ENCODE measurements around the gene PANK1. TPM values are rescaled to one million over a fixed set of nuclear protein-coding genes. Genes with fewer than 3 reads are reported as not detected.

Gene PANK1
- total RNA-seq, 1 experiment from 2014 or later = 33.2 TPM

DNA sequence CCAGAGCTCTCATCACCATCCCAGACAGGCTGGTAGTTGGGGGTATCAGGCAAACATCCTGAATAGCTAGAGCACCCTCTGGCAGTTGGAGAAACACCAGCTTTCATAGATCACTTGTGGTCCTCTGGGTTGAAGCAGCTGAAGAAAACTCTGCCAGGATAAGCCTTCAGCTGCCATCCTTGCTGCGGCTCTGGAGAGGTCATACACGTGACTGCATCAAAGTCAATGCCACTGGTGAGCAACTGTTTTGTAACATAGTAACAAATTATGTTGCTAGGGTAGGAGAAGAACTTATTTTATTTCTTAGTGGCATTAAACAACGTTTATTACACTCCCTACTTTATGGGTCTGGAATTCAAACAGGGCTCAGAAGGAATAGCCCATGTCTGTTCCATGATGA, 19.2 kb upstream of the PANK1 start:
- H4K20me1 ChIP-seq (ENCODE audit: control insufficient read depth, insufficient read depth, insufficient read length) = no peaks in the 10 kb centered on the region
- no peak overlapping the region for H2BK20ac ChIP-seq (ENCODE audit: low read depth, low read length, poor library complexity, severe bottlenecking)
- H2BK12ac ChIP-seq (ENCODE audit: insufficient read length, low read depth, low read length) = no peak overlapping the region
- no peak overlapping the region for H3K4me2 ChIP-seq (ENCODE audit: insufficient read depth, insufficient read length, low read length)
- H2AK5ac ChIP-seq (ENCODE audit: insufficient read length, low read length) = no peak overlapping the region
- H3K23me2 ChIP-seq (ENCODE audit: insufficient read length, low read depth, low read length, poor library complexity, severe bottlenecking) = no peaks in the 10 kb centered on the region
- TF ChIP-seq, protein P1, sequence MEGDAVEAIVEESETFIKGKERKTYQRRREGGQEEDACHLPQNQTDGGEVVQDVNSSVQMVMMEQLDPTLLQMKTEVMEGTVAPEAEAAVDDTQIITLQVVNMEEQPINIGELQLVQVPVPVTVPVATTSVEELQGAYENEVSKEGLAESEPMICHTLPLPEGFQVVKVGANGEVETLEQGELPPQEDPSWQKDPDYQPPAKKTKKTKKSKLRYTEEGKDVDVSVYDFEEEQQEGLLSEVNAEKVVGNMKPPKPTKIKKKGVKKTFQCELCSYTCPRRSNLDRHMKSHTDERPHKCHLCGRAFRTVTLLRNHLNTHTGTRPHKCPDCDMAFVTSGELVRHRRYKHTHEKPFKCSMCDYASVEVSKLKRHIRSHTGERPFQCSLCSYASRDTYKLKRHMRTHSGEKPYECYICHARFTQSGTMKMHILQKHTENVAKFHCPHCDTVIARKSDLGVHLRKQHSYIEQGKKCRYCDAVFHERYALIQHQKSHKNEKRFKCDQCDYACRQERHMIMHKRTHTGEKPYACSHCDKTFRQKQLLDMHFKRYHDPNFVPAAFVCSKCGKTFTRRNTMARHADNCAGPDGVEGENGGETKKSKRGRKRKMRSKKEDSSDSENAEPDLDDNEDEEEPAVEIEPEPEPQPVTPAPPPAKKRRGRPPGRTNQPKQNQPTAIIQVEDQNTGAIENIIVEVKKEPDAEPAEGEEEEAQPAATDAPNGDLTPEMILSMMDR (conservative IDR thresholded peaks at IDR 0.05) = no peak
- H3K9me3 Mint-ChIP-seq = no peaks in the 10 kb centered on the region
- no peak overlapping the region for H3T11ph ChIP-seq (ENCODE audit: low read length)
- H3K4ac ChIP-seq (ENCODE audit: low read depth, low read length) = no peak overlapping the region
- H3K79me1 ChIP-seq (ENCODE audit: insufficient read depth, low read depth, low read length, poor library complexity, severe bottlenecking) = no peaks in the 10 kb centered on the region
- no peak overlapping the region for H4K5ac ChIP-seq (ENCODE audit: insufficient read length, low read depth, low read length)
- no peak overlapping the region for H3K23ac ChIP-seq (ENCODE audit: insufficient read length, low read depth, low read length)
- H2BK15ac ChIP-seq (ENCODE audit: low read depth, low read length) = no peak overlapping the region
- no peaks in the 10 kb centered on the region for H3K27me3 ChIP-seq (ENCODE audit: insufficient read depth, low read length)
- H3K27me3 Mint-ChIP-seq (ENCODE audit: low read depth) = peaks cover 1% of the 10 kb centered on the region; the same call in 1 of the 2 replicates
- H3K9me3 ChIP-seq (ENCODE audit: control insufficient read depth, low read depth, low read length) = no peaks in the 10 kb centered on the region
- H3K4me3 Mint-ChIP-seq = no peak overlapping the region
- no peaks in the 10 kb centered on the region for H3K4me1 ChIP-seq (ENCODE audit: insufficient read depth, low read length)
- no peak overlapping the region for H3K18ac ChIP-seq (ENCODE audit: insufficient read length, low read depth, low read length)
- H3K4me1 Mint-ChIP-seq = no peaks in the 10 kb centered on the region
- H3K9ac ChIP-seq (ENCODE audit: extremely low read depth, insufficient read length, low read length) = no peak overlapping the region
- H2BK5ac ChIP-seq (ENCODE audit: insufficient read length, low read length) = no peak overlapping the region
- no peak overlapping the region for H3K27ac Mint-ChIP-seq
- no peak overlapping the region for H2BK120ac ChIP-seq (ENCODE audit: low read depth, low read length, poor library complexity, severe bottlenecking)
- no peak overlapping the region for H4K8ac ChIP-seq (replicated peaks; ENCODE audit: insufficient read length, low read depth, low read length)
- H3K56ac ChIP-seq (ENCODE audit: insufficient read length, low read depth, low read length) = no peak overlapping the region
- H2AFZ ChIP-seq (ENCODE audit: low read length) = no peak overlapping the region
- no peaks in the 10 kb centered on the region for H3K79me2 ChIP-seq (ENCODE audit: insufficient read depth, low read length)
- H3K36me3 Mint-ChIP-seq (ENCODE audit: insufficient read depth in 1 of 3, low read depth in 3 of 3) = no peaks in the 10 kb centered on the region
- no peak overlapping the region for H3K27ac ChIP-seq (ENCODE audit: insufficient read length, low read depth, low read length)
- no peak overlapping the region for H4K91ac ChIP-seq (ENCODE audit: insufficient read length, low read depth, low read length)
- no CpG with 5 or more reads among the region's 3 CpGs for WGBS (ENCODE audit: extremely low coverage, insufficient read length, low lambda C conversion rate)
- no peak for DNase-seq
- no peak overlapping the region for H3K14ac ChIP-seq (ENCODE audit: insufficient read depth, low read length)

Data from H9 (cell line).